ENCODE measurements around the gene EXD3.

The EXD3 gene

GRCh38 chr9:137441935-137442321 is 19.0 kb upstream of the EXD3 start:
- ATAC-seq, result no peak
- no peak for DNase-seq (ENCODE audit: low spot score in 2 of 2)
- no peaks in the 10 kb centered on the region for H3K9me3 Mint-ChIP-seq
- H3K27ac Mint-ChIP-seq, result no peak overlapping the region
- peak overlapping the region; percentile 63 for H3K4me3 Mint-ChIP-seq
- H3K36me3 Mint-ChIP-seq, result no peaks in the 10 kb centered on the region
- H3K4me1 Mint-ChIP-seq, result peaks cover 23% of the 10 kb centered on the region

- Mint-ChIP-seq H3K27ac (no peak within 1 kb of the TSS), H3K36me3 (no peaks in the 10 kb centered on the region), H3K4me1 (peaks cover 22% of the 10 kb centered on the region), H3K9me3 (no peaks in the 10 kb centered on the region), H3K4me3 (peak within 1 kb of the TSS; percentile 63)
- DNase-seq (ENCODE audit: low spot score in 2 of 2) (no peak), ATAC-seq (peak; percentile 14)
Observed at GRCh38 chr9:137441289-137441934, 18.4 kb upstream of the EXD3 start, which contains the start of gene ENTPD8. TSS of gene ENTPD8 (minus strand) at chr9:137441357. CDS start at chr9:137438285, 3,072 bp downstream.

GRCh38 chr9:137439158-137439714 is 16.3 kb upstream of the EXD3 start:
- no peaks in the 10 kb centered on the region for H3K36me3 Mint-ChIP-seq
- ATAC-seq (no peak), DNase-seq (ENCODE audit: low spot score in 2 of 2) (no peak)
- H3K9me3 Mint-ChIP-seq, result no peaks in the 10 kb centered on the region
- H3K27ac Mint-ChIP-seq, result no peak overlapping the region
- no peak overlapping the region for H3K4me3 Mint-ChIP-seq
- H3K4me1 Mint-ChIP-seq, result peaks cover 6% of the 10 kb centered on the region

- H3K36me3 Mint-ChIP-seq, result no peaks in the 10 kb centered on the region
- peaks cover 6% of the 10 kb centered on the region for H3K4me1 Mint-ChIP-seq
- H3K27ac Mint-ChIP-seq, result no peak overlapping the region
- ATAC-seq, result no peak
- DNase-seq (ENCODE audit: low spot score in 2 of 2), result no peak
- H3K9me3 Mint-ChIP-seq, result no peaks in the 10 kb centered on the region
- no peak overlapping the region for H3K4me3 Mint-ChIP-seq
Observed at GRCh38 chr9:137438591-137439157, 15.7 kb upstream of the EXD3 start.

GRCh38 chr9:137437691-137438590 is 15.0 kb upstream of the EXD3 start:
- Mint-ChIP-seq H3K27ac (no peak overlapping the region), H3K4me3 (no peak overlapping the region), H3K9me3 (no peaks in the 10 kb centered on the region), H3K36me3 (no peaks in the 10 kb centered on the region), H3K4me1 (peaks cover 6% of the 10 kb centered on the region)
- ATAC-seq (no peak), DNase-seq (ENCODE audit: low spot score in 2 of 2) (no peak)

GRCh38 chr9:137436761-137437600 is 14.0 kb upstream of the EXD3 start:
- Mint-ChIP-seq H3K9me3 (no peaks in the 10 kb centered on the region), H3K27ac (no peak overlapping the region), H3K4me3 (no peak overlapping the region), H3K4me1 (peaks cover 4% of the 10 kb centered on the region), H3K36me3 (no peaks in the 10 kb centered on the region)
- DNase-seq (ENCODE audit: low spot score in 2 of 2) (no peak), ATAC-seq (no peak)

GRCh38 chr9:137435980-137436760 is 13.2 kb upstream of the EXD3 start:
- no peak overlapping the region for H3K27ac Mint-ChIP-seq
- ATAC-seq (peak; percentile 11), DNase-seq (ENCODE audit: low spot score in 2 of 2) (no peak)
- no peaks in the 10 kb centered on the region for H3K4me1 Mint-ChIP-seq
- no peak overlapping the region for H3K4me3 Mint-ChIP-seq
- H3K36me3 Mint-ChIP-seq, result no peaks in the 10 kb centered on the region
- no peaks in the 10 kb centered on the region for H3K9me3 Mint-ChIP-seq

- ATAC-seq, result no peak
Observed at GRCh38 chr9:137435381-137435891, 12.5 kb upstream of the EXD3 start.

GRCh38 chr9:137434498-137435380 is 11.8 kb upstream of the EXD3 start:
- no peaks in the 10 kb centered on the region for H3K36me3 Mint-ChIP-seq
- H3K4me3 Mint-ChIP-seq, result no peak overlapping the region
- DNase-seq (ENCODE audit: low spot score in 2 of 2) (no peak), ATAC-seq (no peak)
- no peaks in the 10 kb centered on the region for H3K9me3 Mint-ChIP-seq
- no peak overlapping the region for H3K27ac Mint-ChIP-seq
- no peaks in the 10 kb centered on the region for H3K4me1 Mint-ChIP-seq

More at GRCh38 chr9:137435381-137435891, 12.5 kb upstream of the EXD3 start:
- no peak overlapping the region for H3K4me3 Mint-ChIP-seq
- no peak for DNase-seq (ENCODE audit: low spot score in 2 of 2)
- no peaks in the 10 kb centered on the region for H3K9me3 Mint-ChIP-seq
- no peaks in the 10 kb centered on the region for H3K36me3 Mint-ChIP-seq
- H3K27ac Mint-ChIP-seq, result no peak overlapping the region
- H3K4me1 Mint-ChIP-seq, result no peaks in the 10 kb centered on the region

GRCh38 chr9:137433916-137434431 is 11.0 kb upstream of the EXD3 start:
- Mint-ChIP-seq H3K4me3 (no peak overlapping the region), H3K9me3 (no peaks in the 10 kb centered on the region), H3K27ac (no peak overlapping the region), H3K36me3 (no peaks in the 10 kb centered on the region), H3K4me1 (no peaks in the 10 kb centered on the region)
- DNase-seq (ENCODE audit: low spot score in 2 of 2) (no peak), ATAC-seq (no peak)

- Mint-ChIP-seq H3K9me3 (no peaks in the 10 kb centered on the region), H3K27ac (no peak overlapping the region), H3K36me3 (no peaks in the 10 kb centered on the region), H3K4me1 (no peaks in the 10 kb centered on the region), H3K4me3 (no peak overlapping the region)
- DNase-seq (ENCODE audit: low spot score in 2 of 2) (no peak), ATAC-seq (no peak)
Observed at GRCh38 chr9:137433349-137433915, 10.5 kb upstream of the EXD3 start.

GRCh38 chr9:137432687-137433348 is 9.9 kb upstream of the EXD3 start:
- no peak overlapping the region for H3K27ac Mint-ChIP-seq
- H3K4me1 Mint-ChIP-seq, result no peaks in the 10 kb centered on the region
- ATAC-seq (no peak), DNase-seq (ENCODE audit: low spot score in 2 of 2) (no peak)
- H3K36me3 Mint-ChIP-seq, result no peaks in the 10 kb centered on the region
- H3K4me3 Mint-ChIP-seq, result no peak overlapping the region
- no peaks in the 10 kb centered on the region for H3K9me3 Mint-ChIP-seq
